ENCODE data around the gene ETV7. TPM values are rescaled to one million over a fixed set of nuclear protein-coding genes. Genes with fewer than 3 reads are reported as not detected.

Gene ETV7
- not detected in 2 replicates for total RNA-seq

GRCh38 chr6:36387440-36388303 lies at the start of gene ETV7:
Gene ETV7, minus strand, starts transcription at chr6:36387669. Its CDS starts 128 bp downstream, at chr6:36387541.

GRCh38 chr6:36336779-36337241 lies 50.7 kb downstream of the ETV7 start, which contains the start of gene BNIP5:
Gene BNIP5, minus strand, starts transcription at chr6:36336888. Its CDS starts 6,198 bp downstream, at chr6:36330690.

Other genes with a start within 250 kb of the ETV7 start
- gene BRPF3, start 190.9 kb downstream of the ETV7 start, total RNA-seq, result 16.7 and 22.0 TPM in 2 replicates
- gene PNPLA1, start 117.6 kb downstream of the ETV7 start, total RNA-seq, result not detected in 2 replicates
- not detected in 2 replicates for gene BNIP5, start 50.8 kb downstream of the ETV7 start, total RNA-seq
- 0.11 and 0.39 TPM in 2 replicates for gene PXT1, start 55.2 kb upstream of the ETV7 start, total RNA-seq
- 75.4 and 95.0 TPM in 2 replicates for gene KCTD20, start 55.3 kb upstream of the ETV7 start, total RNA-seq
- gene STK38, start 159.8 kb upstream of the ETV7 start, total RNA-seq, result 30.2 and 34.4 TPM in 2 replicates
- 188 and 217 TPM in 2 replicates for gene SRSF3, start 206.7 kb upstream of the ETV7 start, total RNA-seq

Data from placental epithelial cell (primary cell).